ENCODE measurements around the gene CDK5R1. TPM values are rescaled to one million over a fixed set of nuclear protein-coding genes. Genes with fewer than 3 reads are reported as not detected.

Gene CDK5R1
- polyA plus RNA-seq, 1 donor (not counting 4 experiments of a cell fraction or from before 2014, with no cell fraction given) = 2.9 TPM

- no peaks in the 10 kb centered on the region for H3K36me3 ChIP-seq (ENCODE audit: control insufficient read depth in 2 of 2, extremely low read depth in 1 of 2, insufficient read depth in 2 of 2, low read length in 2 of 2)
- no peaks in the 10 kb centered on the region for H3K9me3 ChIP-seq (ENCODE audit: control insufficient read depth, low read depth, low read length)
- dilution Hi-C loops (cut with MboI; ENCODE audit: extremely low pct_ligation_motif_present, low sequenced_read_pairs) = no loop called here
- no peak overlapping the region for H3K9ac ChIP-seq (ENCODE audit: control insufficient read depth, extremely low read depth, insufficient read depth, low read length)
- TF ChIP-seq, protein P1, sequence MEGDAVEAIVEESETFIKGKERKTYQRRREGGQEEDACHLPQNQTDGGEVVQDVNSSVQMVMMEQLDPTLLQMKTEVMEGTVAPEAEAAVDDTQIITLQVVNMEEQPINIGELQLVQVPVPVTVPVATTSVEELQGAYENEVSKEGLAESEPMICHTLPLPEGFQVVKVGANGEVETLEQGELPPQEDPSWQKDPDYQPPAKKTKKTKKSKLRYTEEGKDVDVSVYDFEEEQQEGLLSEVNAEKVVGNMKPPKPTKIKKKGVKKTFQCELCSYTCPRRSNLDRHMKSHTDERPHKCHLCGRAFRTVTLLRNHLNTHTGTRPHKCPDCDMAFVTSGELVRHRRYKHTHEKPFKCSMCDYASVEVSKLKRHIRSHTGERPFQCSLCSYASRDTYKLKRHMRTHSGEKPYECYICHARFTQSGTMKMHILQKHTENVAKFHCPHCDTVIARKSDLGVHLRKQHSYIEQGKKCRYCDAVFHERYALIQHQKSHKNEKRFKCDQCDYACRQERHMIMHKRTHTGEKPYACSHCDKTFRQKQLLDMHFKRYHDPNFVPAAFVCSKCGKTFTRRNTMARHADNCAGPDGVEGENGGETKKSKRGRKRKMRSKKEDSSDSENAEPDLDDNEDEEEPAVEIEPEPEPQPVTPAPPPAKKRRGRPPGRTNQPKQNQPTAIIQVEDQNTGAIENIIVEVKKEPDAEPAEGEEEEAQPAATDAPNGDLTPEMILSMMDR (optimal IDR thresholded peaks at IDR 0.05 in 1 of 3, IDR thresholded peaks at IDR 0.05 in 1 of 3, conservative IDR thresholded peaks at IDR 0.05 in 1 of 3; ENCODE audit: extremely low read depth in 1 of 3, insufficient read depth in 2 of 3, low read length in 3 of 3) = no peak
- no peak for TF ChIP-seq EZH2 (IDR thresholded peaks at IDR 0.05; ENCODE audit: low read length)
- H3K9me1 ChIP-seq (ENCODE audit: control insufficient read depth, extremely low read depth, insufficient read depth, low read length) = no peaks in the 10 kb centered on the region
- no peaks in the 10 kb centered on the region for H4K20me1 ChIP-seq (ENCODE audit: control insufficient read depth, extremely low read depth, insufficient read depth, low read length)
- DNase-seq (ENCODE audit: low read depth, low spot score) (no peak), FAIRE-seq (no peak)
- H2AFZ ChIP-seq (ENCODE audit: control insufficient read depth, low read length) = no peak overlapping the region
- H3K79me2 ChIP-seq (ENCODE audit: control insufficient read depth, insufficient read depth, low read length) = no peaks in the 10 kb centered on the region
- H3K27me3 ChIP-seq (ENCODE audit: control insufficient read depth, extremely low read depth, insufficient read depth, low read length) = no peaks in the 10 kb centered on the region
- H3K27ac ChIP-seq (ENCODE audit: control insufficient read depth, insufficient read depth, low read length) = no peak overlapping the region
- H3K4me1 ChIP-seq (ENCODE audit: control insufficient read depth, extremely low read depth, insufficient read depth, low read length) = peaks cover 13% of the 10 kb centered on the region
- H3K4me3 ChIP-seq (ENCODE audit: control insufficient read depth in 2 of 3, extremely low read depth in 1 of 3, insufficient read depth in 2 of 3, low read depth in 1 of 3, low read length in 3 of 3) = no peak overlapping the region
- no peak overlapping the region for H3K4me2 ChIP-seq (ENCODE audit: control insufficient read depth, extremely low read depth, insufficient read depth, low read depth, low read length)
Observed at GRCh38 chr17:32516940-32517701, 30.3 kb downstream of the CDK5R1 start.

GRCh38 chr17:32517982-32518381, 31.2 kb downstream of the CDK5R1 start:
- Histone ChIP-seq H3K9me1 (ENCODE audit: control insufficient read depth, extremely low read depth, insufficient read depth, low read length) (no peaks in the 10 kb centered on the region), H3K9me3 (ENCODE audit: control insufficient read depth, low read depth, low read length) (no peaks in the 10 kb centered on the region), H3K4me3 (ENCODE audit: control insufficient read depth in 2 of 3, extremely low read depth in 1 of 3, insufficient read depth in 2 of 3, low read depth in 1 of 3, low read length in 3 of 3) (no peak overlapping the region), H3K27ac (ENCODE audit: control insufficient read depth, insufficient read depth, low read length) (no peak overlapping the region), H2AFZ (ENCODE audit: control insufficient read depth, low read length) (no peak overlapping the region), H4K20me1 (ENCODE audit: control insufficient read depth, extremely low read depth, insufficient read depth, low read length) (no peaks in the 10 kb centered on the region), H3K9ac (ENCODE audit: control insufficient read depth, extremely low read depth, insufficient read depth, low read length) (no peak overlapping the region), H3K4me2 (ENCODE audit: control insufficient read depth, extremely low read depth, insufficient read depth, low read depth, low read length) (no peak overlapping the region), H3K4me1 (ENCODE audit: control insufficient read depth, extremely low read depth, insufficient read depth, low read length) (peaks cover 13% of the 10 kb centered on the region), H3K36me3 (ENCODE audit: control insufficient read depth in 2 of 2, extremely low read depth in 1 of 2, insufficient read depth in 2 of 2, low read length in 2 of 2) (no peaks in the 10 kb centered on the region), H3K27me3 (ENCODE audit: control insufficient read depth, extremely low read depth, insufficient read depth, low read length) (no peaks in the 10 kb centered on the region), H3K79me2 (ENCODE audit: control insufficient read depth, insufficient read depth, low read length) (no peaks in the 10 kb centered on the region)
- DNase-seq (ENCODE audit: low read depth, low spot score) (no peak), FAIRE-seq (no peak)
- dilution Hi-C loops (cut with MboI; ENCODE audit: extremely low pct_ligation_motif_present, low sequenced_read_pairs) = no loop called here
- no peak for TF ChIP-seq EZH2 (IDR thresholded peaks at IDR 0.05; ENCODE audit: low read length)
- TF ChIP-seq, protein P1 (optimal IDR thresholded peaks at IDR 0.05 in 1 of 3, IDR thresholded peaks at IDR 0.05 in 1 of 3, conservative IDR thresholded peaks at IDR 0.05 in 1 of 3; ENCODE audit: extremely low read depth in 1 of 3, insufficient read depth in 2 of 3, low read length in 3 of 3) = no peak

Data from keratinocyte (primary cell).